KMS-11 (cell line): ENCODE measurements around the gene SPIRE2.

Source experiments
- H2AFZ ChIP-seq: fragments of 200-600 bp; sonication (generic); 2 replicates; pipeline ENCODE4 v1.6.1; 2016; ENCODE audit warnings: antibody characterized with exemption, mixed run types, low read depth
- H3K27ac ChIP-seq: fragments of 200-600 bp; sonication (generic); 2 replicates; pipeline ENCODE4 v1.6.1; 2016; ENCODE audit warnings: mild to moderate bottlenecking, mixed run types
- H3K27me3 ChIP-seq: fragments of 200-600 bp; sonication (generic); 2 replicates; pipeline ENCODE4 v1.6.1; 2017; ENCODE audit warnings: mild to moderate bottlenecking, low read depth, mixed run types, moderate library complexity; ENCODE audit not compliant: insufficient read depth
- H3K36me3 ChIP-seq: fragments of 200-600 bp; sonication (generic); 2 replicates; pipeline ENCODE4 v1.6.1; 2017; ENCODE audit warnings: mild to moderate bottlenecking, mixed run types; ENCODE audit not compliant: insufficient read depth
- H3K4me1 ChIP-seq: fragments of 200-600 bp; sonication (generic); 2 replicates; pipeline ENCODE4 v1.6.1; 2016; ENCODE audit warnings: mild to moderate bottlenecking, low read depth, mixed run types; ENCODE audit not compliant: poor library complexity, severe bottlenecking
- H3K4me2 ChIP-seq: fragments of 200-600 bp; sonication (generic); 2 replicates; pipeline ENCODE4 v1.7.0; 2016; ENCODE audit warnings: mild to moderate bottlenecking, mixed run types
- H3K4me3 ChIP-seq: fragments of 200-600 bp; sonication (generic); IDR thresholded peaks from 2 replicates; pipeline ENCODE4 v1.6.1; 2017; ENCODE audit warnings: low read depth, low read length, mixed read lengths; ENCODE audit not compliant: insufficient read depth
- H3K79me2 ChIP-seq: fragments of 200-600 bp; sonication (generic); 2 replicates; pipeline ENCODE4 v1.6.1; 2016; ENCODE audit warnings: low read depth, mixed run types; ENCODE audit not compliant: insufficient read depth
- H3K9ac ChIP-seq: fragments of 200-600 bp; sonication (generic); 2 replicates; pipeline ENCODE4 v1.6.1; 2016; ENCODE audit warnings: mild to moderate bottlenecking, mixed run types
- H4K20me1 ChIP-seq: fragments of 200-600 bp; sonication (generic); 2 replicates; pipeline ENCODE4 v1.6.1; 2016; ENCODE audit warnings: mild to moderate bottlenecking, mixed run types; ENCODE audit not compliant: insufficient read depth
- CTCF ChIP-seq: fragments of 200-600 bp; sonication (generic); conservative IDR thresholded peaks from 2 replicates; pipeline ENCODE4 v1.6.1; 2017; ENCODE audit warnings: low read depth, mild to moderate bottlenecking, antibody characterized with exemption, low read length, moderate library complexity, mixed read lengths

The SPIRE2 gene

GRCh38 chr16:89848974-89849373 lies 20.7 kb downstream of the SPIRE2 start:
- Histone ChIP-seq H2AFZ (no peak overlapping the region), H3K36me3 (no peaks in the 10 kb centered on the region), H4K20me1 (no peaks in the 10 kb centered on the region), H3K4me2 (no peak overlapping the region), H3K4me3 (no peak overlapping the region), H3K9ac (no peak overlapping the region), H3K79me2 (no peaks in the 10 kb centered on the region), H3K27me3 (0 out of 2 replicates have a peak, but pooled peaks cover under 1% of the 10 kb centered on the region), H3K4me1 (no peaks in the 10 kb centered on the region), H3K27ac (no peak overlapping the region)
- TF ChIP-seq CTCF = no peak

GRCh38 chr16:89853306-89853993 lies 25.2 kb downstream of the SPIRE2 start:
- TF ChIP-seq CTCF = no peak
- Histone ChIP-seq H3K4me3 (no peak overlapping the region), H3K4me1 (no peaks in the 10 kb centered on the region), H3K27me3 (peaks cover 6% of the 10 kb centered on the region; the same call in 1 of the 2 replicates), H3K36me3 (no peaks in the 10 kb centered on the region), H3K4me2 (no peak overlapping the region), H3K9ac (no peak overlapping the region), H3K79me2 (no peaks in the 10 kb centered on the region), H3K27ac (no peak overlapping the region), H2AFZ (no peak overlapping the region), H4K20me1 (no peaks in the 10 kb centered on the region)

DNA sequence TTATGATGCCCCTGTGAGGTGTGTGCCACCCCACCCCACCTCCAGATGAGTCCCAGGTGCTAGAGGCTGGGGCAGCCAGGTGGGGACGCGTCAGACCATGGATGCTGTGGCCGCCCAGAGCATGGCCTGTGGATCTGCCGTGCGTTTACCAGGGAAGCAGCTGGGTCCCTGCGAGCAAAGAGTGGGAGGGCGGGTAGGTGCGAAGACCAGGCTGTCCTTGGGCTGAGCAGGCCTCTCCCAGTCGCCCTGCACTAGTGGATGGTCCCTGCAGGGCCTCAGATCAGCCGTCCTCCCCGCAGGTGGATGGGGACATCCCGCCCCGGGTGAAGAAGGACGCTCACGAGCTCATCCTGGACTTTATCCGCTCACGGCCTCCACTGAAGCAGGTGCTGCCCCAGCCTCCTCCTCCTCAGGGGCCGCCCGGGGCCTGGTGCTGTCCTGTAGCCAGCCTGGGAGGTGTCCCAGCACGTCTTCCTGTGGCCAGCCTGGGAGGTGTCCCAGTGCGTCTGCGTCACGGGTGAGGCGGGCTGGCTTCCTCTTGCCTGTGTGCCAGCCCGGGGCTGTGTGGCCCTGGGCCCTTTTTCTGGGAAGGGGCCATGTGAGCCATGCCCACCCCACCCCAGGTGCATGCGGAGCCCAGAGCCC lies 27.1 kb downstream of the SPIRE2 start:
- H3K27me3 ChIP-seq = peaks cover 6% of the 10 kb centered on the region; the same call in 1 of the 2 replicates
- H3K9ac ChIP-seq = no peak overlapping the region
- no peaks in the 10 kb centered on the region for H3K36me3 ChIP-seq
- no peaks in the 10 kb centered on the region for H4K20me1 ChIP-seq
- no peak for TF ChIP-seq CTCF
- no peak overlapping the region for H3K27ac ChIP-seq
- H2AFZ ChIP-seq = no peak overlapping the region
- peaks cover under 1% of the 10 kb centered on the region for H3K4me1 ChIP-seq
- H3K4me2 ChIP-seq = no peak overlapping the region
- no peaks in the 10 kb centered on the region for H3K79me2 ChIP-seq
- H3K4me3 ChIP-seq = no peak overlapping the region

DNA sequence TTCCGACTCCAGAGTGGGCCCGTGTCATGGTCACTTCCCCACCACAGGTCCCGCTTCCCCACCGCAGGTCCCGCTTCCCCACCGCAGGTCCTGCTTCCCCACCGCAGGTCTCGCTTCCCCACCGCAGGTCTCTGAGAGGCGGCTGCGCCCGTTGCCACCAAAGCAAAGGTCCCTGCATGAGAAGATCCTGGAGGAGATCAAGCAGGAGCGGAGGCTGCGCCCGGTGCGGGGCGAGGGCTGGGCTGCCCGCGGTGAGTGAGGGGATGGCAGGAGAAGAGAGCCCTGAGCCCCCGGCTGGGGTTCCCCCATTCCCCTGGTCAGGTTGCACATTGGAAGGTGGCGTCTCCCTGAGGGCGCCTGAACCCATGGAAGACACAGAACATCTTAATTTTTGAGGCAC lies 27.7 kb downstream of the SPIRE2 start:
- H3K4me2 ChIP-seq = no peak overlapping the region
- peaks cover 6% of the 10 kb centered on the region for H3K4me1 ChIP-seq
- H3K27me3 ChIP-seq = peaks cover 6% of the 10 kb centered on the region; the same call in 1 of the 2 replicates
- H2AFZ ChIP-seq = no peak overlapping the region
- H3K4me3 ChIP-seq = no peak overlapping the region
- no peaks in the 10 kb centered on the region for H3K36me3 ChIP-seq
- no peaks in the 10 kb centered on the region for H3K79me2 ChIP-seq
- no peak overlapping the region for H3K9ac ChIP-seq
- H3K27ac ChIP-seq = no peak overlapping the region
- no peaks in the 10 kb centered on the region for H4K20me1 ChIP-seq
- TF ChIP-seq CTCF = no peak
